ENCODE data around the gene CYP19A1. TPM values are rescaled to one million over a fixed set of nuclear protein-coding genes. Genes with fewer than 3 reads are reported as not detected.

The CYP19A1 gene
- total RNA-seq, 1 donor from 2014 or later: not detected

DNA sequence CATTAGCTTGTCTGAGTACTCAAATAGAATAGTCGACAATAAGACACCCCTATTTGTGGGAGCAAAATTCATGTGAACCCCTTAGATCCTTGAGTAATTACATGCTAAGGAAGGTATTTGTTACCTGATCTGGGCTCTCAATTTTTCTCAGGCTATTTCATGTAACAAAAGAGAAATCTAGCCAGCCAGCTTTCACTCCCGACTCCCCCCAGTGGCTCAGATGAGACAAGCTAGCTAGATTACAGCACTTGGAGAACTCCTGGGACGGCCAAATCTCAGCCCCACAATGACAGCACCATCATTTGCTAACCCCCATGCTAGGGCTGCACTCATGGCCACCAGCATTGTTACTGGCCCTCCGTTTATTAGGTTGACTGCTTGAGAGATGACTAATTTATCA lies 44.4 kb upstream of the CYP19A1 start:
- TF ChIP-seq, protein P1, sequence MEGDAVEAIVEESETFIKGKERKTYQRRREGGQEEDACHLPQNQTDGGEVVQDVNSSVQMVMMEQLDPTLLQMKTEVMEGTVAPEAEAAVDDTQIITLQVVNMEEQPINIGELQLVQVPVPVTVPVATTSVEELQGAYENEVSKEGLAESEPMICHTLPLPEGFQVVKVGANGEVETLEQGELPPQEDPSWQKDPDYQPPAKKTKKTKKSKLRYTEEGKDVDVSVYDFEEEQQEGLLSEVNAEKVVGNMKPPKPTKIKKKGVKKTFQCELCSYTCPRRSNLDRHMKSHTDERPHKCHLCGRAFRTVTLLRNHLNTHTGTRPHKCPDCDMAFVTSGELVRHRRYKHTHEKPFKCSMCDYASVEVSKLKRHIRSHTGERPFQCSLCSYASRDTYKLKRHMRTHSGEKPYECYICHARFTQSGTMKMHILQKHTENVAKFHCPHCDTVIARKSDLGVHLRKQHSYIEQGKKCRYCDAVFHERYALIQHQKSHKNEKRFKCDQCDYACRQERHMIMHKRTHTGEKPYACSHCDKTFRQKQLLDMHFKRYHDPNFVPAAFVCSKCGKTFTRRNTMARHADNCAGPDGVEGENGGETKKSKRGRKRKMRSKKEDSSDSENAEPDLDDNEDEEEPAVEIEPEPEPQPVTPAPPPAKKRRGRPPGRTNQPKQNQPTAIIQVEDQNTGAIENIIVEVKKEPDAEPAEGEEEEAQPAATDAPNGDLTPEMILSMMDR (IDR thresholded peaks at IDR 0.05): peak; percentile 78
- Mint-ChIP-seq H3K36me3 (ENCODE audit: low read depth) (no peaks in the 10 kb centered on the region), H3K4me1 (ENCODE audit: low read depth) (peaks cover 14% of the 10 kb centered on the region), H3K9me3 (ENCODE audit: low read depth) (no peaks in the 10 kb centered on the region), H3K4me3 (ENCODE audit: unreplicated experiment) (no peak overlapping the region), H3K27me3 (ENCODE audit: low read depth) (peaks cover 1% of the 10 kb centered on the region), H3K27ac (ENCODE audit: unreplicated experiment) (no peak overlapping the region)
- no peak for DNase-seq (ENCODE audit: low spot score)

DNA sequence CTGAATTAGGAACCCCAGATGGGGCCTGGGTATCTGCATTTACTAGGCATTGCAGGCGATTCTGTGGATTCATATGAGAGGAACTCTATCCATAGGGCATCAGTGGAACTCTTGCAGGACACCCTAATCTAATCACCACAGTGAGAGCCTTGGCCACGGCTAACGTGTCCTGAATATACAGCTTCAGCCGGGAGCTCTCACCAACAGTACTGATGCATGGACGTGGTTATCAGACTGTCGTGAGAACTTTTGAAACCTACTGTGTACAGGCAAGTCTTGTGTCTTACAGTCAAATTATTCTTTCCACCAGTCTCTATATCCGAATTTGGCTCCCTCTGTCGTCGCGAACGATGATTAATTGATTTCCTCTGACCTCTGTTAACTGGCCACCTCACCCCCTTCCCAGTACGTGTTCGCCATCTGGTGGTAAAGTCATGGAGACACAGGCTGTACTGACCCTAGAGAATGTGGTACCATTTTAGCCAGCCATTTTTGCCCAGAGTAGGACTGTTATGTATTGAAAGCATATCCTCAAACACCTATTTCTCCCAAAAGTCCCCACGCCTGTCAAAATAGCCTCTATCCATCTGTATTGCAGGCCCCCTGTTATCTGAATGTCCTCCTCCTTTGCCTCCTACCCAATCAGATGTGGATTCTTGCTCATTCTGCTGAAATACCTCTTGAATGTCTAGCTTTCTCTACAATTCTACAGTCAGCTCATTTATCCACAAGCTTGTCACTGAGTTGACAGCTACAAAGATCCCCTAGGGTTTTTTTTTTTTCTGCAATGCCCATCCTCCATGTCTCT lies 42.8 kb upstream of the CYP19A1 start:
- no peak for DNase-seq (ENCODE audit: low spot score)
- TF ChIP-seq, protein P1 (IDR thresholded peaks at IDR 0.05): peak; percentile 97
- no peak overlapping the region for H3K4me3 Mint-ChIP-seq (ENCODE audit: unreplicated experiment)

DNA sequence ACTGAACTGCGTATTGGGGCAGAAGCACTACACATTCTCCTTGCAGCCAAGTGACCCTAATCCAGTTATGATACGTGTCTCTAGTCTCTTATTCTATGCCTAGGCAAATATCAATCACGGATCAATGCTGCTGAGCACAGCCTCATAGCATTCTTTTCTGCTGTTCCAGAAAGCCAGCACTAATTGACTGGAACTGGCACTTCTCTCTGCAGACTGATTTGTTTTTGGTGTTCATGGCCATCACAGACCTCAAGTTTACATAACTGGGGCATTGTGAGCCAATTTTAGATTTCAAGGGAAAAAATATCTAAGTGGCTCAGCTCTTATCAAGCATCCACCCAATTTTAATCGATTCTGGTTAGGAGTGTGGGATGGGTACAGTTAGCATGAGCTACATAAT lies 41.0 kb upstream of the CYP19A1 start:
- no peak overlapping the region for H3K4me3 Mint-ChIP-seq (ENCODE audit: unreplicated experiment)
- H3K9me3 Mint-ChIP-seq (ENCODE audit: low read depth): no peaks in the 10 kb centered on the region
- TF ChIP-seq, protein P1 (IDR thresholded peaks at IDR 0.05): no peak
- peaks cover 1% of the 10 kb centered on the region for H3K27me3 Mint-ChIP-seq (ENCODE audit: low read depth)
- no peak overlapping the region for H3K27ac Mint-ChIP-seq (ENCODE audit: unreplicated experiment)
- no peaks in the 10 kb centered on the region for H3K36me3 Mint-ChIP-seq (ENCODE audit: low read depth)
- DNase-seq (ENCODE audit: low spot score): no peak
- H3K4me1 Mint-ChIP-seq (ENCODE audit: low read depth): peaks cover 14% of the 10 kb centered on the region

More for the DNA sequence above, 42.8 kb upstream of the CYP19A1 start:
- peaks cover 1% of the 10 kb centered on the region for H3K27me3 Mint-ChIP-seq (ENCODE audit: low read depth)
- no peak overlapping the region for H3K27ac Mint-ChIP-seq (ENCODE audit: unreplicated experiment)
- no peaks in the 10 kb centered on the region for H3K9me3 Mint-ChIP-seq (ENCODE audit: low read depth)
- no peaks in the 10 kb centered on the region for H3K36me3 Mint-ChIP-seq (ENCODE audit: low read depth)
- peaks cover 14% of the 10 kb centered on the region for H3K4me1 Mint-ChIP-seq (ENCODE audit: low read depth)

DNA sequence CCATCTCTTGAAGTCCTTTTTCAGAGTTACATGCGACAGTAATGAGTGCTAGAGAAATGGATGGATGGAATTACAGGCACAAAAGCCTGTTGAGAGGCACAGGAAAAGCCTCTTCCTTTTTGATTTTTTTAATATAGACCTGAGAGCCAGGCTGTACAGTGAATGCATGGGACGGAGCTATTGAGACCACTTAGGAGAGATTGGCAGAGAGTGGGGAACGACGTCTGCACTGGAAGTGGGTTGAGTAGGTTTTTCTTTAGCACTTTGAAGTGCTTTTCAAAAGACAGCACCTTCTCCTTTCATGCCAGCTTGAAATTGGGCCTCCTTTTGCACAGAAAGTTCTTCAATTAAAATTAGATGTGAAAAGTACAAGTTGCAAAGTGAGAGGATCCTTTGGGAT lies 40.0 kb upstream of the CYP19A1 start:
- no peaks in the 10 kb centered on the region for H3K36me3 Mint-ChIP-seq (ENCODE audit: low read depth)
- no peak overlapping the region for H3K4me3 Mint-ChIP-seq (ENCODE audit: unreplicated experiment)
- H3K4me1 Mint-ChIP-seq (ENCODE audit: low read depth): peaks cover 14% of the 10 kb centered on the region
- H3K27me3 Mint-ChIP-seq (ENCODE audit: low read depth): peaks cover 1% of the 10 kb centered on the region
- TF ChIP-seq, protein P1 (IDR thresholded peaks at IDR 0.05): no peak
- no peak for DNase-seq (ENCODE audit: low spot score)
- H3K27ac Mint-ChIP-seq (ENCODE audit: unreplicated experiment): no peak overlapping the region
- H3K9me3 Mint-ChIP-seq (ENCODE audit: low read depth): no peaks in the 10 kb centered on the region

DNA sequence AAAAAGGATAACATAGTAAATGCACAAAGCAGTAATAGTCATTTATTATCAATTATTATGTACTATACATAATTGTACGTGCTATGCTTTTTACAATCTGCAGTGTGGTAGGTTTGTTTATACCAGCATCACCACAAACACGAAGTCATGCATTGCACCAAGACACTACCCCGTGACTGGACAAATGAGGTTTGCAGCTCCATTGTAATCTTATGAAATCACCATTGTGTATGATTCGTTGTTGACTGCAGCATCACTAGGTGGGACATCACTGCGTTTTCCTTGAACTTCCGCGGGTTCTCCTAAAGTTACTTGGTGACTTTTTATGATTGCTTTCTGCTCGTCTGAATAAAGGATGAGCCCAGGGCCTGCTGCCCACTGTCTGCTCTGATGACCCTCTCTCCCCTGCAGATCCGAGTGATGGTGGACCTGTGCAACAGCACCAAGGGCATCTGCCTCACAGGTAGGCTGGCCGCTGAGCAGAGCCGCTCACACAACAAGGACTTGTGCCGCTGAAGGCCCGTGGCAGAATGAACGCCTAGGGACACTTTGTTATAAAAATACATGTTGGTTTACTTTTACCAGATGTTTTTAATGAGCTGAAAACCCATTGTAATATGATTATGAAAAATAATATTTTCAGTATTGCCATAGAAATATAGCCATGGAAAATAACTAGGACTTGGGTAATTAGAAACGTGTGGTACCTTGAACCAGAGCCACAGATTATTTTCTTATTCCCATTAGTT lies 38.8 kb upstream of the CYP19A1 start:
- H3K9me3 Mint-ChIP-seq (ENCODE audit: low read depth): no peaks in the 10 kb centered on the region
- no peak overlapping the region for H3K4me3 Mint-ChIP-seq (ENCODE audit: unreplicated experiment)
- no peaks in the 10 kb centered on the region for H3K36me3 Mint-ChIP-seq (ENCODE audit: low read depth)
- no peaks in the 10 kb centered on the region for H3K27me3 Mint-ChIP-seq (ENCODE audit: low read depth)
- TF ChIP-seq, protein P1 (IDR thresholded peaks at IDR 0.05): no peak
- no peak overlapping the region for H3K27ac Mint-ChIP-seq (ENCODE audit: unreplicated experiment)
- no peak for DNase-seq (ENCODE audit: low spot score)
- peaks cover 11% of the 10 kb centered on the region for H3K4me1 Mint-ChIP-seq (ENCODE audit: low read depth)

All from chondrocyte (in vitro differentiated cells).